ENCODE measurements around the gene SOWAHA.

The SOWAHA gene

DNA sequence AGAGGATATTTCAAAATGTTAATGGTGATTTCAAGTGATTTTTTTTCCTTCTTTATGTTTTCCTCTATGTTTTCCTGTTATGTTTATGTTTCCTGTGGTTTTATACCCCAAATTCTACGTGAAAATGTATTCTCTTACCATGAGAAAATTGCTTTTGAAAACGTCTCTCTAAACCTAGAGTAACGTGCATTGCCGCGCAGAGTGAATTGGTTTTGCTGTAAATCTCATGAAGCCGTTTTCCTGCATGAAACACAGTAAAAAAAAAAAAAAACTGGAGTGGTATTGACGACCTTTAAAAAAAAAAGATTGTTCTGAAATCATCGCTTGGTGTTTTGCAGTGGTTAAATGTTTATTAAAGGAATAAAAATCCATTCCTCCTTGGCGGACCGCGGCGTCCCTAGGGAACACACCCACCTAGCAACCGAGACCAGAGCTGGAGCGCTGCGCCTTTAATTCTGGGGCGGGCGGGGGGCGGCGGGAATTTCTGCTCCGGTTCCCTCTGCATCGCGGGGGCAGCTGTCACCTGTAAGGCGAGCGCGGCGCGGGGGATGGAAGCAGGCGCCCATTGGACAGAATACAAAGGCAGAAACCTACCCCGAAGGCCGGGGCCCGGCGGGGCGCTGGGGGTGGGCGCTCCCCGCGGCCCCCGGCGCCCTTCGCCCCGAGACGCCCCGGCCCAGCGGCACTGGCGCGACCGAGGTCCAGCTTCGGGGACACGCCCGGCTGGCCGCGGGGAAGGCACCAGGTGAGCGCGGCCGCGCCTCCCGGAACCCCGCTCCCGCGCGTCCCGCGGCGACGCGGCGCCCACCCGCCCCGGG, at the start of gene SOWAHA:
TSS of gene SOWAHA (plus strand) at position 522 of the 818 bp plus-strand sequence. CDS start 320 bp downstream, outside the sequence.
- intact Hi-C loops (cut with DNase I), result loop anchor here (5.0 kb wide), 1 partner anchor 36 kb away; the partner anchor contains the start of gene SEPTIN8
- peak; percentile 66 to 95 (median 87) for DNase-seq

DNA sequence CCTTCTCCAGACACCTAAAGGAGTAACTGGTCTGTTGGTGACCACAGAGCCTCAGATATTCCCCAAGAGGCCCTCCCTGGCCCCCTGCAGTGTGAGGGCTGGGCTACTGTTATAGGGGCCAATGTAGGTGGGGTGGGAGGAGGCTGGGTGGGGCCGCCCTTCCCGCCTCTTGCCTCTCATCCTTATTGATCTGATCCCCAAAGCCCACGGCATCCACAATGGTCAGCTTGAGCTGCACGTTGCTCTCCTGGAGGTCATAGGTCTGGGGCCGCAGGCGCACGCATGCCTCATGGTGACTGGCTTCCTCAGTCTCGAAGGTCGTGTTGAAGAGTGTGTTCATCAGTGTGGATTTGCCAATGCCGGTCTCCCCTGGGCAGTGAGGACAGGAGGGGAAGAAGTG, 49.1 kb upstream of the SOWAHA start:
- intact Hi-C loops (cut with DNase I), result no loop called here
- DNase-seq, result peak in 2 of 42 donors; percentile 7 to 39

DNA sequence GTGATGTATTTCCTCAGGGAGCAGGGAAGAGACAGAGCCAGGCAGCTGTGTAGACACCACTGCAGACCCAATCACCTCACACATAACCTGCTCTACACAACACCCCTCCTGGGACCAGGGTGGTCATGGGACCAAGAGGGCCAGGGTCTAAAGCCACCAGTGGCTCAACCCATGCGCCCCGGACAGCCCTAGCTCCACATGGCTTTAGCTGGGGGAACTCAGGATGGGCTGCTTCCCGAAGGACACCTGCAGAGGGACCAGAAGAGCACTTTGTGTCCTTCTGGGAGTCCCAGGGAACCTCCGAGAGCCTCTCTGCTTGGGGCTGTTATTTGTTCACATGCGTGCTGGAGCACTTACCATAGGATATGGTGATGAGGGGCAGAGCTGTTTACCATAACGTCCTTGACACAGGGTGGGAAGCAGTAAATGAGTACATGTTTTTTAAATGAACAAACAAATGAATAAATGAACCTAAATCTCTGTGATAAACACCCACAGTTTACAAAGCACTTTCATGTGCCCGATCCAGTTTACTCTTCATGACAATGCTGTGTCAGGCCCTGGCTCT, 48.3 kb upstream of the SOWAHA start:
- intact Hi-C loops (cut with DNase I), result no loop called here
- DNase-seq, result peak in 2 of 42 donors; percentile 14 to 21

DNA sequence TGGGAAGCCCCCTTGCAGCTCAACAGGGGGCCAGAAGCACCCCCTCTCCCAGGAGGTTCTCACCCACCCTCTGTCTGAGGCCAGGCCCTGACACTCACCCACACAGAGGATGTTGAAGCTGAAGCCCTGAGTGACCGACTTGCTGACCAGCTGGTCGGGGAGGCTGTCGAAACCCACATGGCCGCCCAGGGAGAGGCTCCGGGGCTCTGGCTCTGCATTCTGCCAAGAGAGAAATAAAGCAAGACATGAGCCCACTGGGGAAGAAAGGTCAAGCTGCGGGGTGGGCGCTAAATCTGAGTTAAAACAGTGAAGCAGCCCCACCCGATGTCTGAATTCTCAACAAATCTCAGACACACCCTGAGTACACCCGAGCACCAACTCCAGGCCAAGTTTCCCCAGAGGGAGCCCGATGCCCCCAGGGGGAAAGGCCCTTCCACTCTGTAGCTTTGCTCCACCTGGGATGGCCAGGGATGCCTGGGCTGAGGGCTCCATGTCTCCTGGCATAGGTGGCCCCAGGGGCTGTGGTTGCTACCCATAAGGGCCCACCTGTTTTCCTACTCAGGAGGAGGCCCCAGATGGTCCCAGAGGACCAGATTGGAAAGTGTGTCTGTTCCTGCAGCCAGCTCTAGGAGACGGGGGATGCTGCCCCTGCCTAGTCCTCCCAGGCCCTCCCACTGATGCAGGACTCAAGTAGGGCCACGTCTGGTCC, 47.6 kb upstream of the SOWAHA start:
- peak in 3 of 42 donors; percentile 7 to 40 (median 13) for DNase-seq
- intact Hi-C loops (cut with DNase I), result no loop called here

DNA sequence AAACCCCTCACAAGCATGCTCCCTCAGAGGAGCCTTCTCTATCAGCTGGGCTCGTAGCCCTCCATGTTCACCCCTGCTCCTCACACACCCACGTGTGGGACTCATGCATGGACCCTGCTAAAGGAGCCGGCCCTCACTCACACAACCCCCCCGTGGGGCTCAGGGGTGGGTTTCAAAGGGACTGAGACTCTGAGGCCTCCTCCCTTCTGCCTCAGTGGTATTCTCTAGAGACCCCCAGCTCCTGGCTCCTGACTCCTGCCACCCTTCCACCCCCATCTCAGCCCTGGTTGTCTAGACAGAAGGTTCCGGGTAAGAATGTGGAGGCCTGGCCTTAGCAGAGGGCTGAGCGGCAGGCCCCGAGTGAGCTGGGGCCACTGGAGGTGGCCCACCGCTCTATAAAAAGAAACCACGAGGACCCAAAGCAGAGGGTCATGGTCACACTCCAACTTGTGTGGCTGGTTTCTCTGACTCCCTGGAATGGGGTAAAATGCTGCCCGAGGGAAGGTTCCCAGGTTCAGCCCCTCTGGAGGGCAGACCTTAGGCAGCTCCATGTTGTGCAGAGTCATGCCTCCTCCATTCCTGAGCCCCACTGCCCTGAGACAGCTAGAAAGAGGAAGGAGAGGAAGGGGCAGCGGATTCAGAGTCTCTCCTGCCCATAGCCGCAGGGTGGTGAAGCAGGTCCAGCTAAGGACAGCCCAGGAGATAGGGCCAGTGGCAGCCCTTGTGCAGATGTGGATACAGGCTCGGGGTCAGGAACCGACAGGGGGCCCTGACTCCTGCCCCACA, 46.9 kb upstream of the SOWAHA start:
- DNase-seq, result peak in 5 of 42 donors; percentile 6 to 32 (median 18)
- intact Hi-C loops (cut with DNase I), result no loop called here

DNA sequence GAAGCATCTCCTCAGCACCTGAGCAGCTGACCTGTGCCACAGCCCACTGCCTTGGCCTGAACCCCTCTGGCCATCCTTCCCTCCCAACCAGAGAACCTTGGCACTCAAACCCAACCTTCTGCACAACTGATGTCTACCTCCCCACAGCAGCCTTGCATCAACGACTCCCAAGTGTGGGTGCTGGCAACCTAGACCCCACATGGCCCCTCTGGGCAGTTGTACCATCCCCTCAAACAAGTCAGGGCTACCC, 46.4 kb upstream of the SOWAHA start:
- intact Hi-C loops (cut with DNase I), result no loop called here
- peak in 3 of 42 donors; percentile 7 to 29 (median 23) for DNase-seq

DNA sequence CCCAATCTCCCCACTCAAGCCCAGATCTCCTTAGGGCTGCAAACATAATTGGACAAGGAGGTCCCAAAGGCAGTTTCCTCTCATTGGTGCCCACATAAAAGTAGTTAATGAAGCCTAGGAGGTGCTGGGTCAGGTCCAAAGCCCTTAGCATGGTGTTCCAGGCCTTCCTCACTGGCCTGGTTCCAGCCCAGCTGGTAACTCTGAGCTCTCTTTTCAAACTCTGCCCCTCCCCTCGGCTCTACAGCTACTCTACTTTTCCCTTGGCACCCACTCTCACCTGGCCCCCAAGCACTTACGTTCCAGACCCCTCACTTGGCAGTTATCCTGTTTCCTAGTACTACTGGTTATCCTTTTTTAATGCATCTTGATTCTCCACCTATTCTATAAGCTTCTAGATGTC, 46.0 kb upstream of the SOWAHA start:
- DNase-seq, result peak in 21 of 42 donors; percentile 9 to 75 (median 57)

DNA sequence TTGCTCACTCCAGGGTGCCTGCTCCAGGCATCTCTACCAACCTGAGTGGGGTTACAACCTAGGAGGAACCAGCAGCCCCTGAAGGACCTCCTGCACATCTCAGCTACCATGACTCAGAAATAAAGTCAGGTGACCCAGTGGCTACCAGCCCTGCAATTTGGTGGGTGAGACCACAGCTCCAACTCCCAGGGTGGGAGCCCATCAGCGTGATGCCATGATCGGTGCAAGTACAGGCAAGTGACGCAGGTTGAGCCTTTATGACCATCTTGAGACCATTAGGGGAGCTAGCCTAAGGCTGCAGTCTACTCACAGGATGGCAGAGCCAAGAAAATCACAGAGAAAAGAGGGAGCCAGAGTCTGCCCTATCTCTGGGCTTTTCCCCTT, 44.6 kb upstream of the SOWAHA start:
- intact Hi-C loops (cut with DNase I), result no loop called here
- peak in 2 of 42 donors; percentile 7 to 21 for DNase-seq

More for the DNA sequence above, 46.0 kb upstream of the SOWAHA start:
- intact Hi-C loops (cut with DNase I), result no loop called here

DNA sequence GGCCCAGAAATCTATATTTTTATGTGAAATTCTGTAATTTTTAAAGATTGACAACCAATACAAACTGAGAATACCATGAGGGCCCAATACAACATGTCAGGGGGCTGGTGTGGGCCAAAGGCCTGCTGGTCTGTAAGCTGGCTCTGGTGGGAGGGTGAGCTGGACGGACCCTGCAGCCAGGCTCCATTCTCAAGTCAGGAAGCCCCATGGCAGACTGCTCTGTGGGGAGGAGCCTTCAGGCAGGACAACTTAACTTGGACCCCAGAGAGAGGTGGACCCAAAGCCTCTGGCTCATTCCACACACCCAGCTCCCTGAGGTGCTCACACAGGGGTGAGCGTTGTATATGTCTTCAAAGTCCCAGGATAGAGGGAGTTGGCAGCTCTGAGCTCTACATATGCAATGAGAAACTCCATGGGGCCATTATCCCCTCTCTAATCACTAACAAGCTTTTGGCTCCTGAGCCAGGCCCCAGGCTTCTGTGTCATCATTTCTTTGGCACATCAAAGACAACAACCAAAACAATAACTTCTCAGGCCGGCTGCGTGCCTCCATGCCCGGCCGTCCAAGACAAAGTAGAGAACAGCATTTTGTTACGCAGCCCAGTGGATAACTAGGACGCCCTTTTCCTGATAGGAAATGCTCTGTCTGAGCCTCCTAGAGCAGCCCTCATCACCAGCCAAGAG, 42.5 kb upstream of the SOWAHA start:
- intact Hi-C loops (cut with DNase I), result no loop called here
- DNase-seq, result peak in 23 of 42 donors; percentile 24 to 82 (median 46)

DNA sequence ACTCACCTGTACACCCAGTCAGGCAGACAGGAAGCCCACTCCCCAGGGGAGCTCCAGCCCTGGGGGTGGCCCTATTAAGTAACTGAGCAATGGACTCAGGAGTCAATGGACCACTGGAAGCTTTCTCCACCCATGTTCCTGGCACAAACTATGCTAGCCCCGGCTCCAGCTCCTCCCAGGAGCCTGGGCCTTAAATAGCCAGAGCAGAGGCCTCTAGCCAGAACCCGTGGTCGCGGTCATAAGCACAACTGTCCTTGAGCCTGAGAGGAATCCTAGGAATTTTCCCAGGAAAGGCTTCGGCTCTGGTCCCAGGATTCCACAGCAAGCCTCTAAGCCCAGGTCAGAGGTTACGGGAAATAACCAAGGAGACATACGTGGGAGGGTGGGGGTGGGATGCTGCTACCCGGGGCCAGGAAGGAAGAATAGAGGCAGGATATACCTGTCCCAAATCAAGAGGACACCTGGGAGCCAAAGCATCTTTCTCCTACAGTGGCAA, 41.6 kb upstream of the SOWAHA start:
- DNase-seq, result peak in 3 of 42 donors; percentile 11 to 29 (median 28)
- intact Hi-C loops (cut with DNase I), result no loop called here

DNA sequence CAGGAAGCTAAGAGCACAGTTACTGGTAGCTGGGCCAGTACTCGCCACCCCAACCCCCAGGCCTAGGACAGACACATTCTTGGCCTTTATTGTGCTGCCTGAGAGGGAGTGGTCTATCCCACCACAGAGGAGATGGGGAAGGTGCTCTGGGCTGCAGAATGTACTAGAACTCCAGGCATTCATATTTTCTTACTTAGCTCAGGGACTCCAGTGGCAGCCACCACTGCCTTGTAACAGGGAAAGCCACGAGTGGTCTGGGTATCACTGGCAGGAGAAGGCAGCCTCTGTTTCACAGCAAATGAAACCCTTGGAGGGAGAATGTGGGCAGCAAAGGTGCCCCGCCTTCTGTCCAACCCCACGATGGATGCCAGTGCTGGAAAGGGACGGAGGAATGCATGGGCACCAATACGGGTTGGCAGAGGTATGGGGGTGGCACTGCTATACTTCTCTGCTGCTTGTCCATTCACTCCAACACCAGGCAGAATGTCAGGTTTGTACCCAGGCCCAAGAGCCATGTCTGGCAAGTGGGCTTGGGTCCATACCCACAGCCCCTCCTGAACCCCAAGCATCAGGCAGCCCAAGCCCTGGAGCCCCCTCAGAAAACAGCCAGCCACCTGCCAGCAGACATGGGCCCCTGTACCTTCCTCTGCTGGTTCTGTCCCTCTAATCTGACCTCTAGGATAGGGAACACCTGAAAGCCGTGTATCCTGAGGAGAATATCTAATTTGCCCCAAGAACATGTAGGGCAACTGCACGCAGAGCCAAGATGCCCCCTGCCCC, 40.6 kb upstream of the SOWAHA start:
- peak in 3 of 42 donors; percentile 9 to 47 (median 28) for DNase-seq
- intact Hi-C loops (cut with DNase I), result no loop called here

DNA sequence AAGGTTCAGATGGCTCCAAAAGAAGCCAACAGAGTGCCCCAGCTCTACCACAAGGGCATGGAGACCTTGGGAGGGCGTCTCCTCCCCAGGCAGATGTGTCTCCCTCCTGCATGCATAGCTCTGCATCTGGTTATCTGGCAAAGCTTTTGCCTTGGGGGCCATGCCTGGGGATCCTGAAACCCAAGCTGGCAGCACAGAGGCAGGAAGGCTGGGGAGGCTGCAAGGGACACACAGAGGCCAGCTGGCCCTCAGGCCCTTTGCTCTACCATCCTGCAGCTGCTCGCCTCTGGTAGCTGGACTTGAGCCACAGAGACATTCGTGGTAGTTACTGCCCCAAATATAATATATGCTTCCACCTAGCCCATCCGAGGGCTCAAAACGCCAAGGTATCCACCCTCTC, 40.0 kb upstream of the SOWAHA start:
- intact Hi-C loops (cut with DNase I), result no loop called here
- peak in 19 of 42 donors; percentile 28 to 76 (median 47) for DNase-seq

DNA sequence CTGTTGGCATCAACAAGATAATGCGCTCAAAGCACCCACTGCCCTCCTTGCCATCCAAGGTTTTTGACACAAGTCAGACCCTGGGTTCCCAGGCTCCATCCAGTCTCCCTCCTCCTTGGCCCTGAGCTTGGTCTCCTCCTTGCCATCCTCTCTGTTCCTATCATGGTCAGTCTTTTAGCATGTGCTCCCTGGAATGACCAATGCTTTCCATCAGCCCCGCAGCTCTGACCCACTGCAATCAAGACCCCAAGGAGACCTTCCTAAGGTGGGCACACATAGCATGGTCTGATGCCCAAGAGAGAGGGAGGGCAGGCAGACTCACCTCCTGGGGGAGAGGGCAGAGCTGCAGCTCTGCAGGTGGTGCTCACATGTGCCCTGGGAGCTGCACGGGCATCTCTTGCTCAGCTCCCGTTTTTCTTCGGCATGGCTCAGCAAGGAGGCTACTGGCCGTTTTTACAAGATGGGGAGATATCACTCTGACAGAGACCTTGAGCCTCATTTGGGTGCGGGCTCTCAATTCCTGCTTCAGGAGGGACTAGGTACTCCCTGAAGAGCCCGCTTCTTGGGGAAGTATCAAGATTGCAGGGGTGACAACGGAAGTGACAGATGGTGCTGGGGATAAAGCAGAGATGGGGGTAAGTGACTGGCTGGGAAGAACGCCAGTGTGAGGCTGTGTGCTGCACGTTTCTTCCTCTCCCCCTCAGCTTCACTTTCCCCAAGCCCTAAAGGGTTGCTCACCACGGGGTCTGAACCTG, 39.3 kb upstream of the SOWAHA start:
- peak in 2 of 42 donors; percentile 27 to 30 for DNase-seq
- intact Hi-C loops (cut with DNase I), result no loop called here

DNA sequence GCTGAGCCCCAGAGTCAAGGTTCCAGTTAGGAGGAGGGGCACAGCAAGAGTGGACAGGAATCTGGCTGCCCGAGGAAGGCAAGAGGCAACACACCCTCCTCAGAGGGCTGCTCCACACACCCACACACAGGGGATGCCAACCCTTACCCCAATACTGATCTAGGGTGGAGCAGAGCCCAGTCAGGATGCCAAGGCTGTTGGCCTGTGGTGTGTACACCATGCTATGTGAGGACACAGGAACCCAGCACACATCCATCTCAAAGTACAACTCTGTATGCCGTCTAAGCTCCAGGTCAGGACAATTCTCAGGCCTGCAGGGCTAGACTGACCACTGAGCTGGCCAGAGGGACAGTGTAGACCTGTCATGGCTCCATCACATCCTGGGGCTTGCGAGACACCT, 38.7 kb upstream of the SOWAHA start:
- intact Hi-C loops (cut with DNase I), result no loop called here
- peak in 3 of 42 donors; percentile 16 to 32 (median 25) for DNase-seq

DNA sequence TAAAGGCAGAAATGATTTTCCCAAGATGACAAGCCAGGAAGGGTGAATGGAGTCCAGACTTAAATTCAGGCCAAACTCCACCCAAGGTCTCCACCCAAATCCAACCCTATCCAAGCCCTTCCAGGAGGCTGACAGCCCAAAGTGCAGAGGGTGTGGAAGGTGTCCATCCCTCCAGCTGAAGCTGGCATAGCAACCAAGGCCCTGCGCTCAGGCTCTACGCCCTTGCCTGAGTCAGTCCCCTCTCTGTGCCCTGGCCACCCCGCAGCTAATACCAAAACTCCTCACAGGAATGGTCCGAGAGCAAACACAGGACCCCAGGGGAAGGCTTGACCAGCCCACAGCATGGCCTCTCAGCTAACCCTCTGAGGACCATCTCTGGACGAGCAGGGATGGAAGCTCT, 38.2 kb upstream of the SOWAHA start:
- intact Hi-C loops (cut with DNase I), result loop anchor here (5.0 kb wide), 1 partner anchor 37 kb away; the partner anchor contains the start of gene SOWAHA
- DNase-seq, result peak in 3 of 42 donors; percentile 28 to 52 (median 35)

DNA sequence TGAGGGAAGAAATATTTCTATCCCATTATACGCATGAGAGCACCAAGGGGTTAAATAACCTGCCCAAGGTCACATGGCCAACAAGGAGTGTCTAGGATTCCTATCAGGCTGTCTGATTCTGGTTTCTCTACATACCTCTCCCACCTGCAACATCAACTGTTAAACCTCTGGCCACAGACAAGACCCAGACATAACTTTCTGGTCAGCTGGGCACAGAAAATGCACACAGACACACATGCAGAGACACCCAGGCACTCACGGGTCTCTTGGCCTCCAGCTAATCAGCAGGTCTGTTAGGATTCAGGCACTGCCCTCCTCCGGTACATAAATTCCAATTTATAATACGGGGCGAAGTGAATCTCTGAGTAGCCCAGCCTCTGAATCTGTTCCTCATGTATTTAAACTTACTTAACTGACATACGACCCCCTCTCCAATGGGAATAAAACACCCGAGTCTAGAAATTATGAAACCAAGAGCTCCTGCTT, 37.6 kb upstream of the SOWAHA start:
- intact Hi-C loops (cut with DNase I), result loop anchor here (5.0 kb wide), 1 partner anchor 37 kb away; the partner anchor contains the start of gene SOWAHA
- DNase-seq, result peak in 7 of 42 donors; percentile 21 to 52 (median 29)

Data from head of caudate nucleus (tissue), 42 donors.